T-helper 17 cell (primary cell): ENCODE results near the gene DNAH5. TPM values are rescaled to one million over a fixed set of nuclear protein-coding genes. Genes with fewer than 3 reads are reported as not detected.

Source experiments
- ATAC-seq: fragments of 150-1000 bp; cut with Tn5 transposase; 2 replicates; pipeline ENCODE4 v1.10.0; 2021; ENCODE audit warnings: mild to moderate bottlenecking, moderate library complexity
- DNase-seq, 3 donors: peaks; one replicate each; pipeline versions ENCODE4 v3.0.0 to v3.0.0-alpha.2; 2020 to 2021
- H3K9me3 ChIP-seq: one replicate; pipeline ENCODE4 v1.7.0; 2013; ENCODE audit warnings: low read length, mild to moderate bottlenecking; ENCODE audit not compliant: control insufficient read depth, poor library complexity, severe bottlenecking
- H3K27ac Mint-ChIP-seq: one replicate; pipeline ENCODE4 v1.8.0; 2022; ENCODE audit warnings: mild to moderate bottlenecking, moderate library complexity, mixed read lengths
- H3K27me3 Mint-ChIP-seq: one replicate; pipeline ENCODE4 v1.8.0; 2022; ENCODE audit warnings: mixed read lengths
- H3K36me3 Mint-ChIP-seq: one replicate; pipeline ENCODE4 v1.8.0; 2022; ENCODE audit warnings: low read depth, mixed read lengths
- H3K4me1 Mint-ChIP-seq: one replicate; pipeline ENCODE4 v1.8.0; 2022; ENCODE audit warnings: mild to moderate bottlenecking, mixed read lengths
- H3K4me3 Mint-ChIP-seq: one replicate; pipeline ENCODE4 v1.8.0; 2022; ENCODE audit warnings: mild to moderate bottlenecking, moderate library complexity, mixed read lengths
- total RNA-seq, 4 donors: library from RNA in 2 of 4; stranded (reverse) in 2 of 4; gene quantifications; one replicate each; pipeline ENCODE4 v1.2.3 and lab custom pipeline; 2022 to 2026

DNAH5 gene
- total RNA-seq, 2 donors from 2014 or later = not detected

- Mint-ChIP-seq H3K4me3 (no peak overlapping the region), H3K27ac (no peak overlapping the region), H3K4me1 (no peaks in the 10 kb centered on the region), H3K36me3 (no peaks in the 10 kb centered on the region), H3K27me3 (no peaks in the 10 kb centered on the region)
- ATAC-seq (no peak), DNase-seq (no peak)
- H3K9me3 ChIP-seq = no peaks in the 10 kb centered on the region
Measured at GRCh38 chr5:13708906-13709305, 235.6 kb downstream of the DNAH5 start.

GRCh38 chr5:13708432-13708831 is 236.1 kb downstream of the DNAH5 start:
- DNase-seq (no peak), ATAC-seq (no peak)
- H3K4me1 Mint-ChIP-seq = no peaks in the 10 kb centered on the region
- H3K27me3 Mint-ChIP-seq = no peaks in the 10 kb centered on the region
- no peaks in the 10 kb centered on the region for H3K9me3 ChIP-seq
- H3K36me3 Mint-ChIP-seq = no peaks in the 10 kb centered on the region
- H3K4me3 Mint-ChIP-seq = no peak overlapping the region
- H3K27ac Mint-ChIP-seq = no peak overlapping the region

- H3K27me3 Mint-ChIP-seq = no peaks in the 10 kb centered on the region
- no peaks in the 10 kb centered on the region for H3K4me1 Mint-ChIP-seq
- H3K4me3 Mint-ChIP-seq = no peak overlapping the region
- H3K27ac Mint-ChIP-seq = no peak overlapping the region
- DNase-seq (no peak), ATAC-seq (no peak)
- H3K36me3 Mint-ChIP-seq = no peaks in the 10 kb centered on the region
- H3K9me3 ChIP-seq = no peaks in the 10 kb centered on the region
Measured at GRCh38 chr5:13704396-13704795, 240.1 kb downstream of the DNAH5 start.

- no peaks in the 10 kb centered on the region for H3K36me3 Mint-ChIP-seq
- DNase-seq (no peak), ATAC-seq (no peak)
- H3K9me3 ChIP-seq = no peaks in the 10 kb centered on the region
- H3K4me3 Mint-ChIP-seq = no peak overlapping the region
- H3K4me1 Mint-ChIP-seq = no peaks in the 10 kb centered on the region
- H3K27me3 Mint-ChIP-seq = no peaks in the 10 kb centered on the region
- H3K27ac Mint-ChIP-seq = no peak overlapping the region
Measured at GRCh38 chr5:13700626-13701025, 243.9 kb downstream of the DNAH5 start.

GRCh38 chr5:13698885-13699284 is 245.6 kb downstream of the DNAH5 start:
- no peak overlapping the region for H3K27ac Mint-ChIP-seq
- no peak overlapping the region for H3K4me3 Mint-ChIP-seq
- DNase-seq (no peak), ATAC-seq (no peak)
- no peaks in the 10 kb centered on the region for H3K9me3 ChIP-seq
- H3K4me1 Mint-ChIP-seq = no peaks in the 10 kb centered on the region
- no peaks in the 10 kb centered on the region for H3K27me3 Mint-ChIP-seq
- H3K36me3 Mint-ChIP-seq = no peaks in the 10 kb centered on the region

GRCh38 chr5:13695076-13695712 is 249.3 kb downstream of the DNAH5 start:
- ATAC-seq (no peak), DNase-seq (no peak)
- Mint-ChIP-seq H3K36me3 (no peaks in the 10 kb centered on the region), H3K4me3 (no peak overlapping the region), H3K4me1 (no peaks in the 10 kb centered on the region), H3K27me3 (no peaks in the 10 kb centered on the region), H3K27ac (no peak overlapping the region)
- no peaks in the 10 kb centered on the region for H3K9me3 ChIP-seq

GRCh38 chr5:13692172-13692571 is 252.3 kb downstream of the DNAH5 start:
- DNase-seq (no peak), ATAC-seq (no peak)
- Mint-ChIP-seq H3K4me1 (no peaks in the 10 kb centered on the region), H3K4me3 (no peak overlapping the region), H3K36me3 (no peaks in the 10 kb centered on the region), H3K27ac (no peak overlapping the region), H3K27me3 (no peaks in the 10 kb centered on the region)
- no peaks in the 10 kb centered on the region for H3K9me3 ChIP-seq

- H3K9me3 ChIP-seq = no peaks in the 10 kb centered on the region
- no peak overlapping the region for H3K27ac Mint-ChIP-seq
- no peaks in the 10 kb centered on the region for H3K27me3 Mint-ChIP-seq
- no peak for DNase-seq
- no peaks in the 10 kb centered on the region for H3K4me1 Mint-ChIP-seq
- no peaks in the 10 kb centered on the region for H3K36me3 Mint-ChIP-seq
- H3K4me3 Mint-ChIP-seq = no peak overlapping the region
- ATAC-seq = no peak
Measured at GRCh38 chr5:13676531-13676930, 268.0 kb downstream of the DNAH5 start.

- H3K36me3 Mint-ChIP-seq = no peaks in the 10 kb centered on the region
Measured at GRCh38 chr5:13674391-13674790, 270.1 kb downstream of the DNAH5 start.

GRCh38 chr5:13673511-13673910 is 271.0 kb downstream of the DNAH5 start:
- H3K4me1 Mint-ChIP-seq = no peaks in the 10 kb centered on the region
- DNase-seq (no peak), ATAC-seq (no peak)
- H3K27me3 Mint-ChIP-seq = no peaks in the 10 kb centered on the region
- H3K36me3 Mint-ChIP-seq = no peaks in the 10 kb centered on the region
- no peak overlapping the region for H3K4me3 Mint-ChIP-seq
- H3K9me3 ChIP-seq = no peaks in the 10 kb centered on the region
- no peak overlapping the region for H3K27ac Mint-ChIP-seq

More at GRCh38 chr5:13674391-13674790, 270.1 kb downstream of the DNAH5 start:
- no peak for ATAC-seq
- no peak for DNase-seq
- no peaks in the 10 kb centered on the region for H3K4me1 Mint-ChIP-seq
- H3K4me3 Mint-ChIP-seq = no peak overlapping the region
- no peak overlapping the region for H3K27ac Mint-ChIP-seq
- no peaks in the 10 kb centered on the region for H3K9me3 ChIP-seq
- no peaks in the 10 kb centered on the region for H3K27me3 Mint-ChIP-seq

- DNase-seq = no peak
- no peak for ATAC-seq
- H3K9me3 ChIP-seq = no peaks in the 10 kb centered on the region
- H3K36me3 Mint-ChIP-seq = no peaks in the 10 kb centered on the region
- H3K4me3 Mint-ChIP-seq = no peak overlapping the region
- H3K4me1 Mint-ChIP-seq = no peaks in the 10 kb centered on the region
- H3K27me3 Mint-ChIP-seq = no peaks in the 10 kb centered on the region
- H3K27ac Mint-ChIP-seq = no peak overlapping the region
Measured at GRCh38 chr5:13664377-13664776, 280.1 kb downstream of the DNAH5 start.

GRCh38 chr5:13662626-13663025 is 281.9 kb downstream of the DNAH5 start:
- no peaks in the 10 kb centered on the region for H3K9me3 ChIP-seq
- Mint-ChIP-seq H3K27me3 (no peaks in the 10 kb centered on the region), H3K4me3 (no peak overlapping the region), H3K27ac (no peak overlapping the region), H3K36me3 (no peaks in the 10 kb centered on the region), H3K4me1 (no peaks in the 10 kb centered on the region)
- ATAC-seq (no peak), DNase-seq (no peak)

- Mint-ChIP-seq H3K36me3 (no peaks in the 10 kb centered on the region), H3K27me3 (no peaks in the 10 kb centered on the region), H3K4me3 (no peak overlapping the region), H3K4me1 (no peaks in the 10 kb centered on the region), H3K27ac (no peak overlapping the region)
- ATAC-seq = no peak
- no peaks in the 10 kb centered on the region for H3K9me3 ChIP-seq
- DNase-seq = no peak
Measured at GRCh38 chr5:13661272-13661671, 283.2 kb downstream of the DNAH5 start.

GRCh38 chr5:13660072-13660471 is 284.4 kb downstream of the DNAH5 start:
- Mint-ChIP-seq H3K27me3 (no peaks in the 10 kb centered on the region), H3K36me3 (no peaks in the 10 kb centered on the region), H3K4me3 (no peak overlapping the region), H3K4me1 (no peaks in the 10 kb centered on the region), H3K27ac (no peak overlapping the region)
- DNase-seq (no peak), ATAC-seq (no peak)
- H3K9me3 ChIP-seq = no peaks in the 10 kb centered on the region
